ENCODE data around the gene FBXO46.

FBXO46 gene

DNA sequence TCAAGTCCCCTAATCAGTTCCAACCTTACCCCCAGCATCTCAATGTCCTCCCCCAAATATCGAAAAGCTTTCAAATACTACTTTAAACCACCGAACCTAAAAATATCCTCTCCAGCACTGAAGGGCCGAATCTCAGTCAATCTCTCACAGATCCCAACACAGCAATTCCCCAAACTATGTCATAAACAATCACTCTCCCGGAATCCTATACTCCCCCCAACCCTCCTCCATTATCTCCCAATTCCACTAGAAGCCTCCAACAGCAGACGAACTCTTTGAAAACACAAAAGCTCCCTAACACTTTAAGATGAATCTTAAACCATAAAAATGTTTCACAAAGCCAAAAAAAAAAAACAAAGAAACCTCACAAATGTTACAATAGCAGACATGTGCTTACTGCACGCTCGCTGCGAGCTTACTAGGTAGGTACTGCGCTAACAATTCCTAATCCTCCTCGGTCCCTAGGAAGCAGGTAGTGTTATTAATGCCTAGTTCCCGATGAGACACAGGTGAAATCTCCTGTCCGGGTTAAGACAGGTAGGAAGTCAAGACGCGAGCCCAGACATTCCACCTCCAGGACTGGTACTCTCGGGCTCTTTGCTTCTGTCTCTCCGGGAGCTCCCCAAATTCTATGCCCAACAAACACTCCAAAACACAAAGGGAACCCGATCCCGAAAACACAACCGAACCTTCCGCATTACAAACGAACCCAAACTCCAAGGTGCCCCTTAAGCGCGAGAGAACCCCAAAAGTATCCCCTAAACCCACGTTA, 14.2 kb downstream of the FBXO46 start:
- H2BK5ac ChIP-seq (ENCODE audit: low read depth, low read length, poor library complexity, severe bottlenecking) = peak overlapping the region; percentile 59
- H2BK15ac ChIP-seq (ENCODE audit: low read depth, poor library complexity, severe bottlenecking) = peak overlapping the region; percentile 85
- H3K9ac ChIP-seq (ENCODE audit: low read length) = peak overlapping the region; percentile 95
- 4% methylated on average over 24 of the region's 24 CpGs for WGBS
- peak overlapping the region in 1 of 2 experiments; percentile 23 for H3K14ac ChIP-seq (ENCODE audit: low read length in 2 of 2)
- peaks cover 9% of the 10 kb centered on the region for H3K4me1 ChIP-seq (ENCODE audit: control insufficient read depth, insufficient read depth, low read depth, low read length)
- H2BK12ac ChIP-seq (ENCODE audit: low read length in 2 of 2) = peak overlapping the region; percentile 11 to 52
- no peak overlapping the region for H2AFZ ChIP-seq (ENCODE audit: low read depth, low read length)
- H2BK120ac ChIP-seq (ENCODE audit: low read depth, low read length) = peak overlapping the region; percentile 64
- H3K9me3 ChIP-seq (ENCODE audit: control insufficient read depth, low read length) = no peaks in the 10 kb centered on the region
- peak overlapping the region; percentile 95 for H3K4me2 ChIP-seq (ENCODE audit: low read length, poor library complexity, severe bottlenecking)
- H3K4ac ChIP-seq (ENCODE audit: low read depth in 1 of 2, low read length in 2 of 2) = peak overlapping the region; percentile 73 to 74
- peak; percentile 35 for DNase-seq
- H3K27me3 ChIP-seq (ENCODE audit: control insufficient read depth in 1 of 2, insufficient read depth in 1 of 2, low read length in 2 of 2) = no peaks in the 10 kb centered on the region
- peak overlapping the region in 1 of 2 experiments; percentile 30 for H3K23ac ChIP-seq (ENCODE audit: low read length in 2 of 2)
- H4K8ac ChIP-seq (ENCODE audit: low read length) = peak overlapping the region; percentile 73
- peaks cover 22% of the 10 kb centered on the region for H3K79me1 ChIP-seq (replicated peaks; ENCODE audit: low read length, poor library complexity, severe bottlenecking)
- H3K27ac ChIP-seq (ENCODE audit: low read length, poor library complexity, severe bottlenecking) = peak overlapping the region; percentile 64
- H3K18ac ChIP-seq (ENCODE audit: low read depth in 1 of 2, low read length in 2 of 2) = peak overlapping the region in 1 of 2 experiments; percentile 58
- H2AK5ac ChIP-seq (ENCODE audit: low read length, severe bottlenecking) = peak overlapping the region; percentile 94
- peak overlapping the region; percentile 57 for H4K91ac ChIP-seq (ENCODE audit: low read length)
- peak overlapping the region; percentile 48 to 90 for H3K4me3 ChIP-seq (ENCODE audit: insufficient read depth in 1 of 2, low read depth in 1 of 2, low read length in 2 of 2)
- H3K36me3 ChIP-seq (ENCODE audit: control insufficient read depth in 1 of 2, insufficient read depth in 2 of 2, low read depth in 1 of 2, low read length in 2 of 2) = peaks cover 25 to 27% of the 10 kb centered on the region in 2 experiments

DNA sequence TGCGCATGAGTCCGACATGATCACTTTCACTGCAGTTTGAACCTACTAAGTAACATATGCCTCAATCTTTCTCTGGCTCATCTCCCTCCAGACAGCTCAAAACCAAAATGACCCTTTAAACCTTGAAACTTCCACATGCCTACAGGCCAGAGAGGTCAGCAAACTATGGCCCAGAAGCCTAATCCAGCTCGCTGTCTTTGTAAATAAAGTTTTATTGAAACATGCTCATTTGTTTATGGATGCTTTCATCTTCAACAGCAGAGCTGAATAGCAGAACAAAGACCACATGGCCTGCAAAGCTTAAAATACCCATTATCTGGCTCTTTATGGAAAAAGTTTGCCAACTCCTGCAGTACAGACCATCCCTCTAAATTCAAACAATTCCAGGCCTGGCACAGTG, 15.6 kb downstream of the FBXO46 start:
- no peak overlapping the region for H3K4me3 ChIP-seq (ENCODE audit: insufficient read depth in 1 of 2, low read depth in 1 of 2, low read length in 2 of 2)
- no peaks in the 10 kb centered on the region for H3K27me3 ChIP-seq (ENCODE audit: control insufficient read depth in 1 of 2, insufficient read depth in 1 of 2, low read length in 2 of 2)
- no peak overlapping the region for H3K27ac ChIP-seq (ENCODE audit: low read length, poor library complexity, severe bottlenecking)
- no peak overlapping the region for H2BK5ac ChIP-seq (ENCODE audit: low read depth, low read length, poor library complexity, severe bottlenecking)
- H2BK120ac ChIP-seq (ENCODE audit: low read depth, low read length) = peak overlapping the region; percentile 64
- no peak overlapping the region for H3K23ac ChIP-seq (ENCODE audit: low read length in 2 of 2)
- 84% methylated on average over 3 of the region's 3 CpGs for WGBS
- H3K36me3 ChIP-seq (ENCODE audit: control insufficient read depth in 1 of 2, insufficient read depth in 2 of 2, low read depth in 1 of 2, low read length in 2 of 2) = peaks cover 29 to 31% of the 10 kb centered on the region in 2 experiments
- no peaks in the 10 kb centered on the region for H3K9me3 ChIP-seq (ENCODE audit: control insufficient read depth, low read length)
- no peak overlapping the region for H4K8ac ChIP-seq (ENCODE audit: low read length)
- H3K4me1 ChIP-seq (ENCODE audit: control insufficient read depth, insufficient read depth, low read depth, low read length) = peaks cover 9% of the 10 kb centered on the region
- peaks cover 30% of the 10 kb centered on the region for H3K79me1 ChIP-seq (replicated peaks; ENCODE audit: low read length, poor library complexity, severe bottlenecking)
- H2BK12ac ChIP-seq (ENCODE audit: low read length in 2 of 2) = no peak overlapping the region
- no peak overlapping the region for H2AFZ ChIP-seq (ENCODE audit: low read depth, low read length)
- H2BK15ac ChIP-seq (ENCODE audit: low read depth, poor library complexity, severe bottlenecking) = no peak overlapping the region
- H3K4ac ChIP-seq (ENCODE audit: low read depth in 1 of 2, low read length in 2 of 2) = no peak overlapping the region
- H3K4me2 ChIP-seq (ENCODE audit: low read length, poor library complexity, severe bottlenecking) = no peak overlapping the region
- no peak overlapping the region for H3K14ac ChIP-seq (ENCODE audit: low read length in 2 of 2)
- H3K9ac ChIP-seq (ENCODE audit: low read length) = no peak overlapping the region
- no peak for DNase-seq
- no peak overlapping the region for H2AK5ac ChIP-seq (ENCODE audit: low read length, severe bottlenecking)
- no peak overlapping the region for H4K91ac ChIP-seq (ENCODE audit: low read length)
- H3K18ac ChIP-seq (ENCODE audit: low read depth in 1 of 2, low read length in 2 of 2) = no peak overlapping the region

DNA sequence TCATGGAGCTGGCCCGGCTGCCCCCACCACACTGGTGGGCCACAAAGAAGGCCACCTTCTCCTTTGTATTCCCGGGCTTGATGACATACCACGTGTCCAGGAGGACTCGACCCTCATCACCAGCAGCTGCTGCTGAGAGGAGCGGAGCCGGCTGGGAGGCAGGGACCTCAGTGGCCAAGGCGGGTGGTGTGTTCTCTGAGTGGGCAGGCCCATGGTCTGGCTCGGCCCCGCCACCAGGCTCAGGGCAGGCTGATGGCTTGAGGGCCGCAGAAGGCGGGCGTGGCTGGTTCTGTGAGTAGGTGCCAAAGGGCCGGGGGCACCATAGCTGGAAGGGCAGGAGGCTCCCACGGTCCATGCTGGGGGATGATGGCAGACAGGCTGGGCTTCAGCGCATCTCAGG, 17.6 kb downstream of the FBXO46 start:
- Histone ChIP-seq H2AK5ac (ENCODE audit: low read length, severe bottlenecking) (no peak overlapping the region), H2BK120ac (ENCODE audit: low read depth, low read length) (no peak overlapping the region), H3K4me2 (ENCODE audit: low read length, poor library complexity, severe bottlenecking) (no peak overlapping the region), H3K36me3 (ENCODE audit: control insufficient read depth in 1 of 2, insufficient read depth in 2 of 2, low read depth in 1 of 2, low read length in 2 of 2) (peaks cover 26 to 32% of the 10 kb centered on the region in 2 experiments), H3K4me3 (ENCODE audit: insufficient read depth in 1 of 2, low read depth in 1 of 2, low read length in 2 of 2) (no peak overlapping the region), H2AFZ (ENCODE audit: low read depth, low read length) (no peak overlapping the region), H3K14ac (ENCODE audit: low read length in 2 of 2) (no peak overlapping the region), H3K9me3 (ENCODE audit: control insufficient read depth, low read length) (no peaks in the 10 kb centered on the region), H3K4ac (ENCODE audit: low read depth in 1 of 2, low read length in 2 of 2) (no peak overlapping the region), H4K8ac (ENCODE audit: low read length) (no peak overlapping the region), H3K27ac (ENCODE audit: low read length, poor library complexity, severe bottlenecking) (no peak overlapping the region), H3K18ac (ENCODE audit: low read depth in 1 of 2, low read length in 2 of 2) (no peak overlapping the region), H3K4me1 (ENCODE audit: control insufficient read depth, insufficient read depth, low read depth, low read length) (peaks cover 6% of the 10 kb centered on the region), H2BK5ac (ENCODE audit: low read depth, low read length, poor library complexity, severe bottlenecking) (no peak overlapping the region), H3K9ac (ENCODE audit: low read length) (no peak overlapping the region), H3K27me3 (ENCODE audit: control insufficient read depth in 1 of 2, insufficient read depth in 1 of 2, low read length in 2 of 2) (no peaks in the 10 kb centered on the region), H2BK12ac (ENCODE audit: low read length in 2 of 2) (no peak overlapping the region), H2BK15ac (ENCODE audit: low read depth, poor library complexity, severe bottlenecking) (peak overlapping the region; percentile 65), H3K79me1 (replicated peaks; ENCODE audit: low read length, poor library complexity, severe bottlenecking) (peaks cover 30% of the 10 kb centered on the region), H3K23ac (ENCODE audit: low read length in 2 of 2) (no peak overlapping the region), H4K91ac (ENCODE audit: low read length) (no peak overlapping the region)
- 98% methylated on average over 14 of the region's 15 CpGs for WGBS
- no peak for DNase-seq

DNA sequence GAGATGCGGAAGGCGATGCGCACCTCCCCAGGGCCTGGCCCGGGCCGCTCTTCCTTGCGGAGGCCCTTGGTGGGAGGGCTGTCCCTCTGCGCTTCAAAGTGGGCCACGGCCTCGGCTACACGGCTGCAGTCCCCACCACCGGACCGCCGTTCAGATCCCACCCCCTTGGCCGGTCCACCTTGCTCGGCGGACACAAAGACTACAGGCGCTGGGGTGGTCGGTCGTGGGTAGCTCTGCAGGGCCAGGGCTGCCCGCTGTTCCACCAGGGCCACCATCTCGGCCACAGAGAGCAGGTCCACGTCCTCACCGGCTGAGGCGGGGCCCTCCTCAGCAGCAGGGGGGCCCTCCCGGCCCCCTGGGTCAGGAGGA, 18.0 kb downstream of the FBXO46 start:
- WGBS = 95% methylated on average over 25 of the region's 25 CpGs
- Histone ChIP-seq H3K4me3 (ENCODE audit: insufficient read depth in 1 of 2, low read depth in 1 of 2, low read length in 2 of 2) (no peak overlapping the region), H3K27ac (ENCODE audit: low read length, poor library complexity, severe bottlenecking) (no peak overlapping the region)

More for the DNA sequence above, 18.0 kb downstream of the FBXO46 start:
- Histone ChIP-seq H3K36me3 (ENCODE audit: control insufficient read depth in 1 of 2, insufficient read depth in 2 of 2, low read depth in 1 of 2, low read length in 2 of 2) (peaks cover 26 to 33% of the 10 kb centered on the region in 2 experiments), H3K4me1 (ENCODE audit: control insufficient read depth, insufficient read depth, low read depth, low read length) (peaks cover 3% of the 10 kb centered on the region), H2AK5ac (ENCODE audit: low read length, severe bottlenecking) (no peak overlapping the region), H2BK5ac (ENCODE audit: low read depth, low read length, poor library complexity, severe bottlenecking) (no peak overlapping the region), H2AFZ (ENCODE audit: low read depth, low read length) (no peak overlapping the region), H3K4me2 (ENCODE audit: low read length, poor library complexity, severe bottlenecking) (no peak overlapping the region), H4K8ac (ENCODE audit: low read length) (peak overlapping the region; percentile 29), H3K14ac (ENCODE audit: low read length in 2 of 2) (no peak overlapping the region), H2BK120ac (ENCODE audit: low read depth, low read length) (no peak overlapping the region), H3K27me3 (ENCODE audit: control insufficient read depth in 1 of 2, insufficient read depth in 1 of 2, low read length in 2 of 2) (no peaks in the 10 kb centered on the region), H2BK12ac (ENCODE audit: low read length in 2 of 2) (no peak overlapping the region), H3K9ac (ENCODE audit: low read length) (no peak overlapping the region), H3K9me3 (ENCODE audit: control insufficient read depth, low read length) (no peaks in the 10 kb centered on the region), H3K18ac (ENCODE audit: low read depth in 1 of 2, low read length in 2 of 2) (no peak overlapping the region), H3K4ac (ENCODE audit: low read depth in 1 of 2, low read length in 2 of 2) (no peak overlapping the region), H4K91ac (ENCODE audit: low read length) (no peak overlapping the region), H3K79me1 (replicated peaks; ENCODE audit: low read length, poor library complexity, severe bottlenecking) (peaks cover 28% of the 10 kb centered on the region), H3K23ac (ENCODE audit: low read length in 2 of 2) (no peak overlapping the region), H2BK15ac (ENCODE audit: low read depth, poor library complexity, severe bottlenecking) (no peak overlapping the region)
- DNase-seq = no peak

All from mesenchymal stem cell (in vitro differentiated cells and primary cell).